Stomach (tissue), 4 donors: ENCODE results near the gene DCDC2.
"Not testable (repeated sequence)": the region's sequence is repeated elsewhere in the genome, so short reads cannot be mapped to it uniquely, and the experiment has no call there.

ENCODE experiments used
- POLR2A ChIP-seq, 4 donors: fragments of 450-650 bp; IDR thresholded peaks; one replicate each; pipeline ENCODE4 v1.6.1; 2016; ENCODE audit warnings: antibody characterized with exemption in 4 of 4, control low read depth in 2 of 4, mild to moderate bottlenecking in 1 of 4, moderate library complexity in 1 of 4
- POLR2AphosphoS5 ChIP-seq, 3 donors: sonication (generic); formaldehyde crosslinking; IDR thresholded peaks; one replicate each; pipeline ENCODE4 v1.6.1; 2016; ENCODE audit warnings: antibody characterized with exemption in 3 of 3
- TF ChIP-seq, protein P1 (sequence below), 7 experiments: fragments of 450-650 bp in 4 of 7; fragments of 200-600 bp in 3 of 7; sonication (generic) in 3 of 7; IDR thresholded peaks; one replicate each; pipeline ENCODE4 v1.5.1; 2016 to 2019; ENCODE audit warnings: antibody characterized with exemption in 7 of 7, control low read depth in 2 of 7, mild to moderate bottlenecking in 1 of 7

DNA sequence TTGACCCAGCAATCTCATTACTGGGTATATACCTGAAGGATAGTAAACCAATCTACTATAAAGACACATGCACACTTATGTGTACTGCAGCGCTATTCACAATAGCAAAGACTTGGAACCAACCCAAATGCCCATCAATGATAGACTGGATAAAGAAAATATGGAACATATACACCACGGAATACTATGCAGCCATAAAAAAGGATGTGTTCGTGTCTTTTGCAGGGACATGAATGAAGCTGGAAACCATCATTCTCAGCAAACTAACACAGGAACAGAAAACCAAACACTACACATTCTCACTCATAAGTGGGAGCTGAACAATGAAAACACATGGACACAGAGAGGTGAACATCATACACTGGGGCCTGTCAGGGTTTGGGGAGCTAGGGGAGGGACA is 153.7 kb downstream of the DCDC2 start:
- TF ChIP-seq POLR2A, POLR2AphosphoS5 (IDR thresholded peaks at IDR 0.05): not testable (repeated sequence)
- TF ChIP-seq, protein P1, sequence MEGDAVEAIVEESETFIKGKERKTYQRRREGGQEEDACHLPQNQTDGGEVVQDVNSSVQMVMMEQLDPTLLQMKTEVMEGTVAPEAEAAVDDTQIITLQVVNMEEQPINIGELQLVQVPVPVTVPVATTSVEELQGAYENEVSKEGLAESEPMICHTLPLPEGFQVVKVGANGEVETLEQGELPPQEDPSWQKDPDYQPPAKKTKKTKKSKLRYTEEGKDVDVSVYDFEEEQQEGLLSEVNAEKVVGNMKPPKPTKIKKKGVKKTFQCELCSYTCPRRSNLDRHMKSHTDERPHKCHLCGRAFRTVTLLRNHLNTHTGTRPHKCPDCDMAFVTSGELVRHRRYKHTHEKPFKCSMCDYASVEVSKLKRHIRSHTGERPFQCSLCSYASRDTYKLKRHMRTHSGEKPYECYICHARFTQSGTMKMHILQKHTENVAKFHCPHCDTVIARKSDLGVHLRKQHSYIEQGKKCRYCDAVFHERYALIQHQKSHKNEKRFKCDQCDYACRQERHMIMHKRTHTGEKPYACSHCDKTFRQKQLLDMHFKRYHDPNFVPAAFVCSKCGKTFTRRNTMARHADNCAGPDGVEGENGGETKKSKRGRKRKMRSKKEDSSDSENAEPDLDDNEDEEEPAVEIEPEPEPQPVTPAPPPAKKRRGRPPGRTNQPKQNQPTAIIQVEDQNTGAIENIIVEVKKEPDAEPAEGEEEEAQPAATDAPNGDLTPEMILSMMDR (IDR thresholded peaks at IDR 0.05) = not testable (repeated sequence)
